Parietal lobe (tissue), 2 donors: ENCODE measurements around the gene AHR. TPM values are rescaled to one million over a fixed set of nuclear protein-coding genes. Genes with fewer than 3 reads are reported as not detected.

Experiments used
- small RNA-seq: library from RNA; depleted of rRNA; stranded (forward); fragments of <200 nt; gene quantifications from one replicate; pipeline ENCODE3, GENCODE V24; 2014; ENCODE audit warnings: low replicate concordance
- total RNA-seq: library from RNA; depleted of rRNA; stranded (reverse); fragments of >200 nt; gene quantifications from one replicate; pipeline ENCODE4 v1.2.3, GENCODE V29; 2014

The AHR gene
- 14.1 TPM for total RNA-seq

DNA sequence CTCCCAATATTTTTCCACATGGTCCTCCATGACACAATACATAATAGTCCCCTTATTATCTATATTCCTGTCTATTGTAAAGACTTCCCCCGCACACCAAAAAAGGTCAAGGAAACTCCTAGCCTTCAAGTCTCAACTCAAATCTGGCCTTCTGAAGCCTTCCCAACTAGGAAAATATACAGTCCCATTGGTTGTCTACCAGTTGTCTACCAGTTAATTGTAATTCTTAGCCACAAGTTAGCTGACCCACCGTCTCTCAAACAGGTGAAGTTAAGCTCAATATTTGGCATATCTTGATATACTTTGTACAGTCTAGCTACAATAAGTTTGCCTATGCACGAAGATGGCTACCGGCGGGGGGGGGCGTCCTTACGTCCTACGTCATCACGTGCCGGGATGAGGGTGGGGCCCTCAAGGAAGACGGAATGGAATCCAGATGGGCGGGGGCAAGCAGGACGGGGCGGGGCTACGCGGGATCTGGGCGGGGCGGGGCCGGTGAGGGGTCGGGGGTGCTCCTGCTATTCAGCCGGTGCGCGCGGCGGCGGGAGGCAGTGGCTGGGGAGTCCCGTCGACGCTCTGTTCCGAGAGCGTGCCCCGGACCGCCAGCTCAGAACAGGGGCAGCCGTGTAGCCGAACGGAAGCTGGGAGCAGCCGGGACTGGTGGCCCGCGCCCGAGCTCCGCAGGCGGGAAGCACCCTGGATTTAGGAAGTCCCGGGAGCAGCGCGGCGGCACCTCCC lies at the start of gene AHR:
Gene AHR (plus strand): TSS at position 551 of the 738 bp plus-strand sequence. CDS start 613 bp downstream, outside the sequence.

Small RNAs within 50 kb of the gene (small RNA-seq; reads per million reads assigned to genes)
- gene RF00092 = not detected
